ENCODE results near the gene MAP1LC3B2. TPM values are rescaled to one million over a fixed set of nuclear protein-coding genes. Genes with fewer than 3 reads are reported as not detected.
"Not testable (repeated sequence)": the region's sequence is repeated elsewhere in the genome, so short reads cannot be mapped to it uniquely, and the experiment has no call there.

Gene MAP1LC3B2
- polyA plus RNA-seq, 6 donors from 2014 or later: 3.2 to 12.2 (median 6.3) TPM

DNA sequence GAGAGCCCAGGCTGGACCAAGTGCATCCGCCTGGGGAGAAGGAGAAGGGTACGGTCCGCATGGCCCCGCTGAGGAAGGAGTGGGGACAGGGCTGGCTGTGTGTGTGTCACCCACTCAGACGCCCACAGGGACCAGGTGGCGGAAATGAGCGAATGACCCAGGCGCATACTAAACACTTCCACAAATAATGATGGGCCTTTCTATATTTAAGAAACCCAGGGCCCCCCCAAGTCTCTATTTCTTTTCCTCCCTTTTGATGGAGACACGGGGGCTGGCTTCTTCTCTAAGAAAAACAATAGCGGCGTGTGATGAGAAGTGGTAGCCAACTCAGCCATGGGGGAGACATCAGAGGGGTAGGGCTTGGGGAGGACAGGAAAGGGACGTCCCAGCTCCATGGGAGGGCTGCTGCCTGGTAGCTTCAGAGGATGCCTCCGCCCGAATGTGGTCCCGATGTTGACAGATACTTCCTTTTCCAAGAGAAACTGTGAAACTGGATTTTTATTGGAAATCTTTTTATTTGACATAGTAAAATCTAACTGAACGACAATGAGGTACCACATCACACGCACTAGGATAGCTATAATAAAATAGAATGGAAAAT lies 6.3 kb upstream of the MAP1LC3B2 start:
- Mint-ChIP-seq H3K27me3 (no peaks in the 10 kb centered on the region), H3K9me3 (no peaks in the 10 kb centered on the region), H3K27ac (peak overlapping the region in 1 of 6 donors; percentile 24), H3K4me1 (peaks cover 25 to 30% (median 28%) of the 10 kb centered on the region in 3 donors), H3K4me3 (no peak overlapping the region), H3K36me3 (no peaks in the 10 kb centered on the region)
- no peak for DNase-seq
- ATAC-seq (ENCODE audit: low read depth in 2 of 2): no peak

- Mint-ChIP-seq H3K4me1 (peaks cover 38 to 52% (median 44%) of the 10 kb centered on the region in 3 donors), H3K4me3 (peak overlapping the region in 1 of 8 donors; percentile 21), H3K36me3 (no peaks in the 10 kb centered on the region), H3K27ac (peak overlapping the region in 2 of 6 donors; percentile 50 to 76), H3K9me3 (peaks cover 0 to 2% (median 0%) of the 10 kb centered on the region in 7 donors), H3K27me3 (no peaks in the 10 kb centered on the region)
- ATAC-seq (ENCODE audit: low read depth in 2 of 2) (no peak), DNase-seq (no peak)
Measured at GRCh38 chr12:116556356-116556952, 2.7 kb upstream of the MAP1LC3B2 start.

GRCh38 chr12:116556964-116557698 lies 2.0 kb upstream of the MAP1LC3B2 start:
- Mint-ChIP-seq H3K36me3 (no peaks in the 10 kb centered on the region), H3K27ac (peak overlapping the region; percentile 3 to 98 (median 63)), H3K9me3 (peaks cover 0 to 2% (median 0%) of the 10 kb centered on the region in 7 donors), H3K4me3 (peak overlapping the region in 5 of 8 donors; percentile 23 to 86 (median 59)), H3K4me1 (peaks cover 42 to 59% (median 50%) of the 10 kb centered on the region in 3 donors), H3K27me3 (no peaks in the 10 kb centered on the region)
- ATAC-seq (ENCODE audit: low read depth in 2 of 2) (no peak), DNase-seq (no peak)

DNA sequence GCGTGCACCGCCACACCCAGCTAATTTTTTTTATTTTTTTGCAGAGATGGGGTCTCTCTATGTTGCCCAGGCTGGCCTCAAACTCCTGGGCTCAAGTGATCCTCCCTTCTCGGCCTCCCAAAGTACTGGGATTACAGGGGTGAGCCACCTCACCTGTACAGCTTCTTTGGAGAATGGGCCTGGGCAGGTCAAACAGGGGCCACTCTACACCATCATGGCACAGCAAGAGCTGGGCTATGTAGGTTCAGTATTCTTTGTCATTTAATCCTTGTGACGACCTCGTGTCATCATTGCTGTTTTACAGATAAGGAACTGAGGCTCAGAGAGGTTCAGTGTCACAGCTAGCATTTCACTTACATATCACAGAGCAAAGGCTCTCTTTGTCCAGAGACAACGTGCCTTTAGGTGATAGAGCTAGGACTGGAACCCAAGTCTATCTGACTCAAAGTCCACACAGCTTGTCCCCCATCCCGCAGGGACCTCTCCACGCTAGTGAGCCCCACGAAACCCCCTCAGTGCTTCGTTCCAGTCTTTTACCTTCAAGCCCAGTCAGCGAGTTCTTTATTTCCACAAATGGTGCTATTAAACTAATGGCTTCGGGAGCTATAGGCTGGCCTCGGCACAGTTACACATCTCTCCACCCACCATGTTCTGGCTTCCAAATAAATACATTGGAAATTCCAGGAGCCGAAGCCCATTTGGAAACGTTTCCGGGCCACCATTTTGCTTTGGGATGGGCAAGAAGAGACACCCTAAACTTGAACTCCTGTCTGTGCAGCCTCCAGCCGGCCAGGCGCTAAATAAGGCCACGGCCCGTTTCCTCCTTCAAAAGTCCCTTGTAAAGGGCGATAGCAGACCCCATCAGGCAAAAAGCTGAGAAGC lies 660 bp upstream of the MAP1LC3B2 start:
- Mint-ChIP-seq H3K36me3 (peaks cover 0 to 3% of the 10 kb centered on the region in 2 donors), H3K4me3 (peak overlapping the region; percentile 84 to 96 (median 90)), H3K27me3 (no peaks in the 10 kb centered on the region), H3K27ac (peak overlapping the region; percentile 98 to 100 (median 99)), H3K4me1 (peaks cover 37 to 59% (median 50%) of the 10 kb centered on the region in 3 donors), H3K9me3 (peaks cover 0 to 7% (median 4%) of the 10 kb centered on the region in 7 donors)
- no peak for DNase-seq
- no peak for ATAC-seq (ENCODE audit: low read depth in 2 of 2)

GRCh38 chr12:116561181-116561821 lies 2.1 kb downstream of the MAP1LC3B2 start:
- no peaks in the 10 kb centered on the region for H3K27me3 Mint-ChIP-seq
- H3K36me3 Mint-ChIP-seq: peaks cover 5 to 9% of the 10 kb centered on the region in 2 donors
- H3K27ac Mint-ChIP-seq: peak overlapping the region in 3 of 6 donors; percentile 66 to 98 (median 96)
- DNase-seq (no peak), ATAC-seq (ENCODE audit: low read depth in 2 of 2) (no peak)
- peaks cover 7 to 21% (median 15%) of the 10 kb centered on the region in 7 donors for H3K9me3 Mint-ChIP-seq
- H3K4me1 Mint-ChIP-seq: peaks cover 40 to 63% (median 61%) of the 10 kb centered on the region in 3 donors
- H3K4me3 Mint-ChIP-seq: peak overlapping the region in 4 of 8 donors; percentile 25 to 85 (median 32)

- peak overlapping the region in 2 of 6 donors; percentile 28 to 78 for H3K27ac Mint-ChIP-seq
- peaks cover 36 to 55% (median 53%) of the 10 kb centered on the region in 3 donors for H3K4me1 Mint-ChIP-seq
- H3K9me3 Mint-ChIP-seq: peaks cover 7 to 21% (median 15%) of the 10 kb centered on the region in 7 donors
- DNase-seq: no peak
- H3K27me3 Mint-ChIP-seq: no peaks in the 10 kb centered on the region
- peaks cover 5 to 9% of the 10 kb centered on the region in 2 donors for H3K36me3 Mint-ChIP-seq
- no peak for ATAC-seq (ENCODE audit: low read depth in 2 of 2)
- H3K4me3 Mint-ChIP-seq: no peak overlapping the region
Measured at GRCh38 chr12:116562090-116562489, 2.9 kb downstream of the MAP1LC3B2 start.

- H3K9me3 Mint-ChIP-seq: peaks cover 7 to 21% (median 15%) of the 10 kb centered on the region in 7 donors
- H3K36me3 Mint-ChIP-seq: peaks cover 8 to 9% of the 10 kb centered on the region in 2 donors
- peaks cover 34 to 44% (median 43%) of the 10 kb centered on the region in 3 donors for H3K4me1 Mint-ChIP-seq
- DNase-seq (no peak), ATAC-seq (ENCODE audit: low read depth in 2 of 2) (no peak)
- peak overlapping the region in 1 of 6 donors; percentile 9 for H3K27ac Mint-ChIP-seq
- H3K27me3 Mint-ChIP-seq: no peaks in the 10 kb centered on the region
- no peak overlapping the region for H3K4me3 Mint-ChIP-seq
Measured at GRCh38 chr12:116563262-116563661, 4.1 kb downstream of the MAP1LC3B2 start.

GRCh38 chr12:116564080-116564479 lies 4.9 kb downstream of the MAP1LC3B2 start:
- Mint-ChIP-seq H3K4me3 (no peak overlapping the region), H3K27me3 (no peaks in the 10 kb centered on the region), H3K4me1 (peaks cover 26 to 36% (median 35%) of the 10 kb centered on the region in 3 donors), H3K36me3 (peaks cover 9 to 10% of the 10 kb centered on the region in 2 donors), H3K9me3 (peaks cover 7 to 21% (median 16%) of the 10 kb centered on the region in 7 donors), H3K27ac (no peak overlapping the region)
- no peak for ATAC-seq (ENCODE audit: low read depth in 2 of 2)
- DNase-seq: no peak

- peaks cover 7 to 21% (median 14%) of the 10 kb centered on the region in 7 donors for H3K9me3 Mint-ChIP-seq
- ATAC-seq (ENCODE audit: low read depth in 2 of 2): not testable (repeated sequence)
- peaks cover 23 to 29% (median 26%) of the 10 kb centered on the region in 3 donors for H3K4me1 Mint-ChIP-seq
Measured at GRCh38 chr12:116565221-116565620, 6.0 kb downstream of the MAP1LC3B2 start.

DNA sequence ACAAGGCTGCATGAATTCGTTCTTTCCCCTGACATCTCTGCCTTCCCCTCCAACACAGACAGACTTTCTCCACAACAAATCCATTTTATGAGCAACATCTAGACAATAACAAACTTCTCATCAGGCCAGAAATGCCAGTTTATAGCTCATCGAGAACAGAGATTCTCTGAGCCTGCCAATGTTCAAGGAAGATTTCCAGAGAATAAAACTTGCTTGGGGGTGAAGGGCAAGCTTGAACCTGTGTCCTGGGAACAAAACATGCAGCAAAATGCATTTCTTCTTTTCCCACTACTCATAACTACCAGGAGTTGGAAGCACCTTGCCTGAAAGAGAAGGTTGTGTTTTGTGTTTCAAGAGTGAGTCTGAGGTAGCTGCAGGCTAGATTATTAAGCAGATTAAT lies 6.8 kb downstream of the MAP1LC3B2 start:
- H3K27ac Mint-ChIP-seq: no peak overlapping the region
- no peaks in the 10 kb centered on the region for H3K27me3 Mint-ChIP-seq
- peaks cover 7 to 25% (median 18%) of the 10 kb centered on the region in 7 donors for H3K9me3 Mint-ChIP-seq
- no peak for DNase-seq
- ATAC-seq (ENCODE audit: low read depth in 2 of 2): no peak
- peaks cover 16 to 21% (median 18%) of the 10 kb centered on the region in 3 donors for H3K4me1 Mint-ChIP-seq
- H3K4me3 Mint-ChIP-seq: no peak overlapping the region
- H3K36me3 Mint-ChIP-seq: peaks cover 9 to 10% of the 10 kb centered on the region in 2 donors

More at GRCh38 chr12:116565221-116565620, 6.0 kb downstream of the MAP1LC3B2 start:
- not testable (repeated sequence) for DNase-seq, H3K27me3 Mint-ChIP-seq
- Mint-ChIP-seq H3K27ac (peak overlapping the region in 2 of 6 donors; percentile 28 to 42), H3K36me3 (peaks cover 9 to 10% of the 10 kb centered on the region in 2 donors), H3K4me3 (peak overlapping the region in 1 of 8 donors; percentile 22)

GRCh38 chr12:116568203-116568602 lies 9.0 kb downstream of the MAP1LC3B2 start:
- Mint-ChIP-seq H3K4me1 (peaks cover 7 to 11% (median 9%) of the 10 kb centered on the region in 3 donors), H3K27me3 (no peaks in the 10 kb centered on the region), H3K27ac (peak overlapping the region in 1 of 6 donors; percentile 94), H3K36me3 (peaks cover 9 to 10% of the 10 kb centered on the region in 2 donors), H3K4me3 (no peak overlapping the region), H3K9me3 (peaks cover 7 to 23% (median 17%) of the 10 kb centered on the region in 7 donors)
- no peak for DNase-seq
- ATAC-seq (ENCODE audit: low read depth in 2 of 2): no peak

GRCh38 chr12:116571089-116571488 lies 11.9 kb downstream of the MAP1LC3B2 start:
- Mint-ChIP-seq H3K27ac (no peak overlapping the region), H3K27me3 (no peaks in the 10 kb centered on the region), H3K9me3 (peaks cover 0 to 5% (median 2%) of the 10 kb centered on the region in 7 donors), H3K36me3 (peaks cover 0 to 5% of the 10 kb centered on the region in 2 donors), H3K4me1 (peaks cover 0 to 1% (median 0%) of the 10 kb centered on the region in 3 donors), H3K4me3 (no peak overlapping the region)
- ATAC-seq (ENCODE audit: low read depth in 2 of 2) (no peak), DNase-seq (no peak)

Measured in naive B cell (primary cell).